GM12878 (cell line): ENCODE measurements around the gene CPNE4. TPM values are rescaled to one million over a fixed set of nuclear protein-coding genes. Genes with fewer than 3 reads are reported as not detected.

Source experiments
- ATAC-seq: fragments of 200-7000 bp; cut with Tn5 transposase; 3 replicates; pipeline ENCODE4 v1.9.1; 2020; ENCODE audit warnings: mild to moderate bottlenecking, moderate library complexity
- BruUV-seq: library from RNA; stranded (reverse); fragments of 400-500 nt; replicated peaks from 2 replicates; lab custom pipeline; 2021; lab: Mats Ljungman, UMichigan
- CTCF ChIA-PET: fragments of 300-600 bp; sonication (Branson Sonifier 250); formaldehyde crosslinking; extraction: SDS; loops from one replicate; lab custom pipeline; 2021; ENCODE audit warnings: inconsistent platforms; lab: Yijun Ruan, JAX
- POLR2A ChIA-PET: fragments of 350-600 bp; formaldehyde crosslinking; extraction: SDS; loops from one replicate; lab custom pipeline; 2021; ENCODE audit warnings: inconsistent platforms; lab: Charles Lee
- RAD21 ChIA-PET: fragments of 300-600 bp; sonication (Branson Sonifier 250); formaldehyde crosslinking; loops from one replicate; lab custom pipeline; 2023; ENCODE audit warnings: antibody characterized with exemption; ENCODE audit not compliant: unreplicated experiment; lab: Charles Lee
- SMC1A ChIA-PET: fragments of 300-600 bp; sonication (Branson Sonifier 250); formaldehyde crosslinking; loops from one replicate; lab custom pipeline; 2023; ENCODE audit not compliant: unreplicated experiment, uncharacterized antibody; lab: Charles Lee
- DNase-seq: peaks from one replicate; pipeline ENCODE4 v3.0.0-alpha.2; 2011; ENCODE audit warnings: low read depth, low spot score
- FAIRE-seq: peaks from 3 replicates; lab custom pipeline; 2011; peaks lifted over from hg19 to GRCh38; lab: Jason Lieb, UNC
- H2AFZ ChIP-seq: 2 replicates; pipeline ENCODE4 v1.6.0; 2011; ENCODE audit warnings: low read depth, low read length, control low read depth; ENCODE audit not compliant: control insufficient read depth
- H3K27ac ChIP-seq: 2 replicates; pipeline ENCODE4 v1.5.1; 2011; ENCODE audit warnings: control low read depth; ENCODE audit not compliant: control insufficient read depth, insufficient read depth
- H3K27me3 ChIP-seq, 2 experiments: replicated peaks in 1 of 2; 2 replicates each; pipeline versions ENCODE4 v1.6.0 to v1.6.1; 2011; ENCODE audit warnings: low read length in 1 of 2; ENCODE audit not compliant: control insufficient read depth in 2 of 2, insufficient read depth in 2 of 2
- H3K36me3 ChIP-seq, 2 experiments: 2 replicates each; pipeline ENCODE4 v1.5.1; 2011; ENCODE audit warnings: low read length in 1 of 2; ENCODE audit not compliant: control insufficient read depth in 2 of 2, insufficient read depth in 2 of 2
- H3K4me1 ChIP-seq: 2 replicates; pipeline ENCODE4 v1.6.1; 2011; ENCODE audit warnings: mild to moderate bottlenecking, low read length, moderate library complexity, mixed read lengths; ENCODE audit not compliant: control insufficient read depth, insufficient read depth
- H3K4me2 ChIP-seq: 2 replicates; pipeline ENCODE4 v1.6.0; 2011; ENCODE audit warnings: control low read depth; ENCODE audit not compliant: control insufficient read depth, insufficient read depth
- H3K4me3 ChIP-seq: fragments of 200-600 bp; sonication (generic); 2 replicates; pipeline ENCODE4 v1.5.1; 2016
- H3K79me2 ChIP-seq: 2 replicates; pipeline ENCODE4 v1.6.0; 2011; ENCODE audit warnings: low read length; ENCODE audit not compliant: control insufficient read depth, insufficient read depth
- H3K9ac ChIP-seq: 2 replicates; pipeline ENCODE4 v1.8.0; 2011; ENCODE audit warnings: low read length, control low read depth, mixed read lengths; ENCODE audit not compliant: control insufficient read depth, insufficient read depth
- H3K9me3 ChIP-seq: replicated peaks from 3 replicates; pipeline ENCODE4 v1.5.1; 2011; ENCODE audit warnings: mild to moderate bottlenecking, low read length; ENCODE audit not compliant: control insufficient read depth, insufficient read depth
- H4K20me1 ChIP-seq: 2 replicates; pipeline ENCODE4 v1.6.0; 2011; ENCODE audit not compliant: control insufficient read depth, insufficient read depth
- BCLAF1 ChIP-seq: fragments of 450-650 bp; IDR thresholded peaks from 2 replicates; pipeline ENCODE4 v1.6.1; 2017; ENCODE audit warnings: antibody characterized with exemption, mild to moderate bottlenecking, moderate library complexity
- CREB1 ChIP-seq: IDR thresholded peaks from 2 replicates; pipeline ENCODE4 v1.6.1; 2012; ENCODE audit warnings: low read depth, mild to moderate bottlenecking, inconsistent platforms
- HDAC6 ChIP-seq: fragments of 200-600 bp; sonication (generic); IDR thresholded peaks from one replicate; pipeline ENCODE4 v1.8.0; 2017; ENCODE audit warnings: antibody characterized with exemption; ENCODE audit not compliant: unreplicated experiment
- IRF3 ChIP-seq: fragments of 450-650 bp; IDR thresholded peaks from 2 replicates; pipeline ENCODE4 v1.6.1; 2014; ENCODE audit warnings: mild to moderate bottlenecking
- JUND ChIP-seq: IDR thresholded peaks from 2 replicates; pipeline ENCODE4 v1.6.1; 2012; ENCODE audit warnings: low read depth, mild to moderate bottlenecking, low read length, improper control_type of control experiment, moderate library complexity
- KDM1A ChIP-seq: fragments of 200-600 bp; sonication (generic); IDR thresholded peaks from 2 replicates; pipeline ENCODE4 v1.6.1; 2016; ENCODE audit warnings: borderline replicate concordance
- PML ChIP-seq: IDR thresholded peaks from 2 replicates; pipeline ENCODE4 v1.6.1; 2012; ENCODE audit warnings: low read length, inconsistent platforms
- RELA ChIP-seq: fragments of 450-650 bp; IDR thresholded peaks from 2 replicates; pipeline ENCODE4 v1.8.0; 2014; ENCODE audit warnings: borderline replicate concordance; ENCODE audit not compliant: partially characterized antibody
- STAT3 ChIP-seq: IDR thresholded peaks from 2 replicates; pipeline ENCODE4 v1.6.1; 2011; ENCODE audit warnings: low read depth, low read length, improper control_type of control experiment
- TAF1 ChIP-seq: IDR thresholded peaks from 2 replicates; pipeline ENCODE4 v1.6.1; 2011; ENCODE audit warnings: mild to moderate bottlenecking, low read depth, low read length, borderline replicate concordance
- TARDBP ChIP-seq: IDR thresholded peaks from 2 replicates; pipeline ENCODE4 v1.6.1; 2016; ENCODE audit warnings: borderline replicate concordance
- ZBTB33 ChIP-seq: fragments of 450-650 bp; IDR thresholded peaks from 2 replicates; pipeline ENCODE4 v1.6.1; 2017; ENCODE audit warnings: mild to moderate bottlenecking
- ZBTB40 ChIP-seq: fragments of 450-650 bp; IDR thresholded peaks from 2 replicates; pipeline ENCODE4 v1.6.1; 2016; ENCODE audit warnings: mild to moderate bottlenecking, moderate library complexity, borderline replicate concordance
- ZNF217 ChIP-seq: fragments of 450-650 bp; IDR thresholded peaks from 2 replicates; pipeline ENCODE4 v1.6.1; 2017; ENCODE audit warnings: antibody characterized with exemption, mild to moderate bottlenecking
- ZZZ3 ChIP-seq: IDR thresholded peaks from 2 replicates; pipeline ENCODE4 v1.6.1; 2011; ENCODE audit warnings: low read depth; ENCODE audit not compliant: control insufficient read depth, insufficient read length
- WGBS: methylation state at CpG from one replicate; pipeline ENCODE4 v1.1.6; 2016; ENCODE audit warnings: low lambda C conversion rate; ENCODE audit not compliant: insufficient replicate concordance, insufficient coverage; ENCODE audit errors: missing lambda C conversion rate; 5-methylcytosine and 5-hydroxymethylcytosine counted together
- in situ Hi-C: fragments of 300-500 bp; cut with MboI; formaldehyde crosslinking; loops from 9 replicates; pipeline ENCODE4 v1.14.3; 2018; ENCODE audit warnings: mixed read lengths
- intact Hi-C: fragments of 100-400 bp; cut with micrococcal nuclease; formaldehyde crosslinking; loops from one replicate; pipeline ENCODE4 v1.14.2; 2022; ENCODE audit not compliant: unreplicated experiment
- polyA plus RNA-seq, 11 experiments: library from polyadenylated mRNA; depleted of rRNA in 4 of 11; unstranded in 6 of 11; stranded (reverse) in 5 of 11; fragments of >200 nt; fragmentation: Nextera tagmentation in 4 of 11; fragmentation: Illumina TruSeq in 1 of 11; extraction: Ambion mirVana in 4 of 11; extraction: Trizol in 1 of 11; gene quantifications; 1 replicate in 1 of 11; 2 replicates in 10 of 11; pipeline versions ENCODE4 v1.2.1 to v1.2.3, GENCODE V29; 2011 to 2016; ENCODE audit warnings: inconsistent platforms in 2 of 11, missing spikeins in 2 of 11, low read depth in 1 of 11
- total RNA-seq, 4 experiments: library from RNA; depleted of rRNA in 3 of 4; stranded (reverse); fragments of >200 nt in 3 of 4; fragmentation: Illumina TruSeq in 1 of 4; extraction: Trizol in 1 of 4; gene quantifications; 2 replicates each; pipeline versions ENCODE4 v1.2.1 to v1.2.3, GENCODE V29; 2013 to 2021

CPNE4 gene
- total and polyA plus RNA-seq, 10 of the 15 experiments (the other 5 are each of a cell fraction or from before 2014, with no cell fraction given): 0.17 to 1.9 (median 0.48) TPM; not detected in 1

- FAIRE-seq: no peak
- CTCF ChIA-PET: interaction anchor here (3.1 kb wide), 1 partner anchor 163 kb away, joined by 14 read pairs; no protein-coding TSS in a partner anchor
Measured at GRCh38 chr3:131712662-131713061, 322.2 kb downstream of the CPNE4 start.

More at GRCh38 chr3:131712662-131713061, 322.2 kb downstream of the CPNE4 start:
- no TSS peak for BruUV-seq
- intact Hi-C loops (loop anchor here (5.0 to 10.0 kb wide), 3 partner anchors 85 to 678 kb away; no protein-coding TSS in a partner anchor), in situ Hi-C loops (no loop called here)
- ATAC-seq (no peak), DNase-seq (no peak)
- ChIA-PET SMC1A (interaction anchor here (0.7 to 1.9 kb wide), 3 partner anchors 21 to 162 kb away, joined by 3 to 4 read pairs (median 3); no protein-coding TSS in a partner anchor), RAD21 (no interaction called here), POLR2A (interaction anchor here (1.4 to 1.9 kb wide), 2 partner anchors 20 to 159 kb away, joined by 4 to 5 read pairs; no protein-coding TSS in a partner anchor)
- no peak overlapping the region for H2AFZ ChIP-seq
- no peak for TF ChIP-seq ZNF217
- no peak for TF ChIP-seq TARDBP
- no peak for TF ChIP-seq KDM1A
- TF ChIP-seq HDAC6: no peak
- no peak for TF ChIP-seq ZBTB33
- no peak for TF ChIP-seq RELA
- no peak for TF ChIP-seq ZBTB40
- no peak for TF ChIP-seq CREB1
- no peak for TF ChIP-seq BCLAF1
- TF ChIP-seq PML: no peak
- no peak for TF ChIP-seq STAT3
- TF ChIP-seq ZZZ3: no peak
- TF ChIP-seq JUND: no peak
- no peak for TF ChIP-seq IRF3
- no peak for TF ChIP-seq TAF1
- H3K27ac ChIP-seq: no peak overlapping the region
- H3K9me3 ChIP-seq: no peaks in the 10 kb centered on the region
- WGBS: 100% methylated on average over 3 of the region's 3 CpGs
- no peaks in the 10 kb centered on the region for H3K36me3 ChIP-seq
- H3K27me3 ChIP-seq: no peaks in the 10 kb centered on the region
- no peaks in the 10 kb centered on the region for H3K79me2 ChIP-seq
- H3K9ac ChIP-seq: no peak overlapping the region
- peaks cover 47% of the 10 kb centered on the region for H3K4me1 ChIP-seq
- no peak overlapping the region for H3K4me3 ChIP-seq
- H3K4me2 ChIP-seq: no peak overlapping the region
- H4K20me1 ChIP-seq: no peaks in the 10 kb centered on the region
